ENCODE measurements around the gene STARD3NL. TPM values are rescaled to one million over a fixed set of nuclear protein-coding genes. Genes with fewer than 3 reads are reported as not detected.

The STARD3NL gene
- polyA plus RNA-seq (2011; rRNA removed) (63.8 and 93.4 TPM in 2 replicates), polyA minus RNA-seq (2011; rRNA and poly(A)+ RNA removed) (24.4 and 32.7 TPM in 2 replicates)

GRCh38 chr7:38178004-38178694 lies at the start of gene STARD3NL:
Gene STARD3NL, plus strand, starts transcription at chr7:38178245. Its CDS starts 29,260 bp downstream, at chr7:38207505.
- no peaks in the 10 kb centered on the region for H3K9me3 ChIP-seq (ENCODE audit: control insufficient read depth, insufficient read depth, low read length)
- H3K4me3 ChIP-seq (ENCODE audit: low read depth, low read length) = peak within 1 kb of the TSS; percentile 84
- peak; percentile 100 for DNase-seq (ENCODE audit: low read depth, low spot score)
- peak within 1 kb of the TSS; percentile 84 for H3K27ac ChIP-seq (ENCODE audit: low read depth, low read length)
- CTCF ChIA-PET = interaction anchor here (0.6 to 1.8 kb wide), 6 partner anchors 20 to 192 kb away, joined by 3 to 23 read pairs (median 6); no protein-coding TSS in a partner anchor
- no peaks in the 10 kb centered on the region for H3K27me3 ChIP-seq (ENCODE audit: control insufficient read depth, insufficient read depth, low read length)
- POLR2A ChIA-PET = interaction anchor here (0.8 to 1.2 kb wide), 3 partner anchors 9 to 19 kb away, joined by 3 to 6 read pairs (median 3); no protein-coding TSS in a partner anchor
- TF ChIP-seq CTCF (IDR thresholded peaks at IDR 0.05; ENCODE audit: low read depth, low read length) = no peak

GRCh38 chr7:38129162-38129561 lies 48.9 kb upstream of the STARD3NL start:
- Histone ChIP-seq H3K4me3 (ENCODE audit: low read depth, low read length) (no peak overlapping the region), H3K9me3 (ENCODE audit: control insufficient read depth, insufficient read depth, low read length) (no peaks in the 10 kb centered on the region), H3K27ac (ENCODE audit: low read depth, low read length) (no peak overlapping the region), H3K27me3 (ENCODE audit: control insufficient read depth, insufficient read depth, low read length) (no peaks in the 10 kb centered on the region)
- POLR2A ChIA-PET = no interaction called here
- CTCF ChIA-PET = no interaction called here
- TF ChIP-seq CTCF (IDR thresholded peaks at IDR 0.05; ENCODE audit: low read depth, low read length) = no peak
- DNase-seq (ENCODE audit: low read depth, low spot score) = no peak

GRCh38 chr7:38129579-38129978 lies 48.5 kb upstream of the STARD3NL start:
- no peak overlapping the region for H3K27ac ChIP-seq (ENCODE audit: low read depth, low read length)
- ChIA-PET POLR2A (no interaction called here), CTCF (no interaction called here)
- no peaks in the 10 kb centered on the region for H3K9me3 ChIP-seq (ENCODE audit: control insufficient read depth, insufficient read depth, low read length)
- TF ChIP-seq CTCF (IDR thresholded peaks at IDR 0.05; ENCODE audit: low read depth, low read length) = no peak
- H3K27me3 ChIP-seq (ENCODE audit: control insufficient read depth, insufficient read depth, low read length) = no peaks in the 10 kb centered on the region
- no peak for DNase-seq (ENCODE audit: low read depth, low spot score)
- H3K4me3 ChIP-seq (ENCODE audit: low read depth, low read length) = no peak overlapping the region

- ChIA-PET POLR2A (no interaction called here), CTCF (no interaction called here)
- Histone ChIP-seq H3K9me3 (ENCODE audit: control insufficient read depth, insufficient read depth, low read length) (no peaks in the 10 kb centered on the region), H3K4me3 (ENCODE audit: low read depth, low read length) (no peak overlapping the region), H3K27me3 (ENCODE audit: control insufficient read depth, insufficient read depth, low read length) (no peaks in the 10 kb centered on the region), H3K27ac (ENCODE audit: low read depth, low read length) (no peak overlapping the region)
- TF ChIP-seq CTCF (IDR thresholded peaks at IDR 0.05; ENCODE audit: low read depth, low read length) = no peak
- no peak for DNase-seq (ENCODE audit: low read depth, low spot score)
These were observed 39.9 kb upstream of the STARD3NL start for GRCh38 chr7:38138171-38138570.

- Histone ChIP-seq H3K9me3 (ENCODE audit: control insufficient read depth, insufficient read depth, low read length) (no peaks in the 10 kb centered on the region), H3K27ac (ENCODE audit: low read depth, low read length) (no peak overlapping the region), H3K4me3 (ENCODE audit: low read depth, low read length) (no peak overlapping the region), H3K27me3 (ENCODE audit: control insufficient read depth, insufficient read depth, low read length) (no peaks in the 10 kb centered on the region)
- ChIA-PET POLR2A (no interaction called here), CTCF (interaction anchor here (1.8 kb wide), 1 partner anchor 81 kb away, joined by 9 read pairs; no protein-coding TSS in a partner anchor)
- TF ChIP-seq CTCF (IDR thresholded peaks at IDR 0.05; ENCODE audit: low read depth, low read length) = no peak
- DNase-seq (ENCODE audit: low read depth, low spot score) = no peak
These were observed 36.9 kb upstream of the STARD3NL start for GRCh38 chr7:38141187-38141586.

Measured in AG04450 (cell line).